AG08395 (cell line): ENCODE results near the gene RYR2.
"Not testable (repeated sequence)": the region's sequence is repeated elsewhere in the genome, so short reads cannot be mapped to it uniquely, and the experiment has no call there.

Experiments
- DNase-seq: peaks from one replicate; pipeline ENCODE4 v3.0.0; 2012; ENCODE audit warnings: mixed read lengths, low spot score

Gene RYR2

GRCh38 chr1:237568955-237569354 is 527.0 kb downstream of the RYR2 start:
- DNase-seq, result no peak

GRCh38 chr1:237570530-237570929 is 528.5 kb downstream of the RYR2 start:
- no peak for DNase-seq

- DNase-seq, result no peak
Observed at GRCh38 chr1:237574536-237574935, 532.6 kb downstream of the RYR2 start.

- DNase-seq, result no peak
Observed at GRCh38 chr1:237578540-237578939, 536.6 kb downstream of the RYR2 start.

- DNase-seq, result no peak
Observed at GRCh38 chr1:237580726-237581125, 538.7 kb downstream of the RYR2 start.

GRCh38 chr1:237583270-237583669 is 541.3 kb downstream of the RYR2 start:
- no peak for DNase-seq

GRCh38 chr1:237583756-237584155 is 541.8 kb downstream of the RYR2 start:
- no peak for DNase-seq

GRCh38 chr1:237590386-237590785 is 548.4 kb downstream of the RYR2 start:
- DNase-seq, result no peak

- no peak for DNase-seq
Observed at GRCh38 chr1:237591353-237591752, 549.4 kb downstream of the RYR2 start.

- not testable (repeated sequence) for DNase-seq
Observed at GRCh38 chr1:237603036-237603568, 561.1 kb downstream of the RYR2 start.

GRCh38 chr1:237608433-237608832 is 566.4 kb downstream of the RYR2 start:
- DNase-seq, result no peak

GRCh38 chr1:237610157-237610556 is 568.2 kb downstream of the RYR2 start:
- no peak for DNase-seq

- no peak for DNase-seq
Observed at GRCh38 chr1:237613984-237614383, 572.0 kb downstream of the RYR2 start.

- DNase-seq, result no peak
Observed at GRCh38 chr1:237619553-237619952, 577.6 kb downstream of the RYR2 start.

GRCh38 chr1:237634922-237635321 is 592.9 kb downstream of the RYR2 start:
- DNase-seq, result no peak

- no peak for DNase-seq
Observed at GRCh38 chr1:237638555-237638954, 596.6 kb downstream of the RYR2 start.

- DNase-seq, result no peak
Observed at GRCh38 chr1:237640011-237640671, 598.2 kb downstream of the RYR2 start.

GRCh38 chr1:237640966-237641365 is 599.0 kb downstream of the RYR2 start:
- no peak for DNase-seq

- DNase-seq, result no peak
Observed at GRCh38 chr1:237650809-237651208, 608.8 kb downstream of the RYR2 start.

GRCh38 chr1:237655778-237656177 is 613.8 kb downstream of the RYR2 start:
- DNase-seq, result no peak

GRCh38 chr1:237664348-237664747 is 622.4 kb downstream of the RYR2 start:
- DNase-seq, result no peak

- DNase-seq, result no peak
Observed at GRCh38 chr1:237670302-237670701, 628.3 kb downstream of the RYR2 start.

GRCh38 chr1:237671262-237671661 is 629.3 kb downstream of the RYR2 start:
- no peak for DNase-seq

GRCh38 chr1:237671935-237672334 is 630.0 kb downstream of the RYR2 start:
- no peak for DNase-seq
